ENCODE measurements around the gene PNP. TPM values are rescaled to one million over a fixed set of nuclear protein-coding genes. Genes with fewer than 3 reads are reported as not detected.
"Not testable (repeated sequence)": the region's sequence is repeated elsewhere in the genome, so short reads cannot be mapped to it uniquely, and the experiment has no call there.

The PNP gene
- polyA plus RNA-seq, 3 donors: 63.2 to 112 (median 67.5) TPM

GRCh38 chr14:20506752-20507151 is 37.5 kb downstream of the PNP start:
- no CpG with 5 or more reads among the region's 30 CpGs for WGBS (ENCODE audit: insufficient coverage)
- H3K4me3 ChIP-seq (replicated peaks in 1 of 3; ENCODE audit: low read depth in 2 of 3, low read length in 3 of 3); H3K4me3 Mint-ChIP-seq: not testable (repeated sequence)

GRCh38 chr14:20507537-20507936 is 38.3 kb downstream of the PNP start:
- H4K20me1 ChIP-seq (ENCODE audit: insufficient read depth, low read length); H2AFZ ChIP-seq (ENCODE audit: insufficient read depth, low read depth, low read length, poor library complexity, severe bottlenecking); intact Hi-C loops (cut with micrococcal nuclease); H3K4me3 Mint-ChIP-seq; H3K36me3 Mint-ChIP-seq; H3K27me3 Mint-ChIP-seq (ENCODE audit: low read depth in 3 of 3); H3K27ac ChIP-seq (ENCODE audit: low read depth in 1 of 2, low read length in 2 of 2); H3K9me3 Mint-ChIP-seq; H3K4me3 ChIP-seq (replicated peaks in 1 of 3; ENCODE audit: low read depth in 2 of 3, low read length in 3 of 3); H3K27me3 ChIP-seq (ENCODE audit: control insufficient read depth in 2 of 2, insufficient read depth in 2 of 2, low read length in 2 of 2); H3K9ac ChIP-seq (ENCODE audit: insufficient read depth, low read length, poor library complexity, severe bottlenecking); H3K9me3 ChIP-seq (replicated peaks in 1 of 2; ENCODE audit: control insufficient read depth in 1 of 2, insufficient read depth in 1 of 2, low read length in 2 of 2); H3K4me1 ChIP-seq (ENCODE audit: control insufficient read depth in 1 of 2, insufficient read depth in 2 of 2, low read length in 2 of 2); DNase-seq; H3K27ac Mint-ChIP-seq; H3K36me3 ChIP-seq (replicated peaks in 1 of 2; ENCODE audit: control insufficient read depth in 1 of 2, insufficient read depth in 2 of 2, low read length in 2 of 2); H3K79me2 ChIP-seq (ENCODE audit: insufficient read depth, low read length); H3K4me2 ChIP-seq (replicated peaks; ENCODE audit: extremely low read depth, low read length, poor library complexity, severe bottlenecking): not testable (repeated sequence)
- H3K4me1 Mint-ChIP-seq: peaks cover 15% of the 10 kb centered on the region
- no CpG with 5 or more reads among the region's 3 CpGs for WGBS (ENCODE audit: insufficient coverage)

More at GRCh38 chr14:20506752-20507151, 37.5 kb downstream of the PNP start:
- H3K27ac ChIP-seq (ENCODE audit: low read depth in 1 of 2, low read length in 2 of 2); DNase-seq; H3K9me3 Mint-ChIP-seq; H3K36me3 ChIP-seq (replicated peaks in 1 of 2; ENCODE audit: control insufficient read depth in 1 of 2, insufficient read depth in 2 of 2, low read length in 2 of 2); H3K79me2 ChIP-seq (ENCODE audit: insufficient read depth, low read length); H3K27me3 Mint-ChIP-seq (ENCODE audit: low read depth in 3 of 3); H3K4me2 ChIP-seq (replicated peaks; ENCODE audit: extremely low read depth, low read length, poor library complexity, severe bottlenecking); H3K36me3 Mint-ChIP-seq; H3K9ac ChIP-seq (ENCODE audit: insufficient read depth, low read length, poor library complexity, severe bottlenecking); H3K4me1 ChIP-seq (ENCODE audit: control insufficient read depth in 1 of 2, insufficient read depth in 2 of 2, low read length in 2 of 2); H3K9me3 ChIP-seq (replicated peaks in 1 of 2; ENCODE audit: control insufficient read depth in 1 of 2, insufficient read depth in 1 of 2, low read length in 2 of 2); H3K27ac Mint-ChIP-seq; H4K20me1 ChIP-seq (ENCODE audit: insufficient read depth, low read length); H3K27me3 ChIP-seq (ENCODE audit: control insufficient read depth in 2 of 2, insufficient read depth in 2 of 2, low read length in 2 of 2); H2AFZ ChIP-seq (ENCODE audit: insufficient read depth, low read depth, low read length, poor library complexity, severe bottlenecking); intact Hi-C loops (cut with micrococcal nuclease): not testable (repeated sequence)
- peaks cover 12% of the 10 kb centered on the region for H3K4me1 Mint-ChIP-seq

- intact Hi-C loops (cut with micrococcal nuclease): no loop called here
- peaks cover 0 to 2% (median 0%) of the 10 kb centered on the region in 7 donors for H3K9me3 Mint-ChIP-seq
Measured at GRCh38 chr14:20508367-20508766, 39.2 kb downstream of the PNP start.

More at GRCh38 chr14:20508367-20508766, 39.2 kb downstream of the PNP start:
- WGBS (ENCODE audit: insufficient coverage): no CpG with 5 or more reads among the region's 8 CpGs
- no peaks in the 10 kb centered on the region for H3K27me3 ChIP-seq (ENCODE audit: control insufficient read depth in 2 of 2, insufficient read depth in 2 of 2, low read length in 2 of 2)
- H3K9ac ChIP-seq (ENCODE audit: insufficient read depth, low read length, poor library complexity, severe bottlenecking): no peak overlapping the region
- H3K27ac ChIP-seq (ENCODE audit: low read depth in 1 of 2, low read length in 2 of 2): no peak overlapping the region
- no peaks in the 10 kb centered on the region for H3K36me3 ChIP-seq (replicated peaks in 1 of 2; ENCODE audit: control insufficient read depth in 1 of 2, insufficient read depth in 2 of 2, low read length in 2 of 2)
- Mint-ChIP-seq H3K4me1 (peaks cover 15% of the 10 kb centered on the region), H3K27ac (no peak overlapping the region), H3K27me3 (ENCODE audit: low read depth in 3 of 3) (peaks cover 0 to 3% (median 1%) of the 10 kb centered on the region in 3 donors), H3K4me3 (no peak overlapping the region), H3K36me3 (no peaks in the 10 kb centered on the region)
- no peak overlapping the region for H2AFZ ChIP-seq (ENCODE audit: insufficient read depth, low read depth, low read length, poor library complexity, severe bottlenecking)
- H3K4me1 ChIP-seq (ENCODE audit: control insufficient read depth in 1 of 2, insufficient read depth in 2 of 2, low read length in 2 of 2): peaks cover 5 to 6% of the 10 kb centered on the region in 2 donors
- H3K9me3 ChIP-seq (replicated peaks in 1 of 2; ENCODE audit: control insufficient read depth in 1 of 2, insufficient read depth in 1 of 2, low read length in 2 of 2): no peaks in the 10 kb centered on the region
- H3K79me2 ChIP-seq (ENCODE audit: insufficient read depth, low read length): no peaks in the 10 kb centered on the region
- H4K20me1 ChIP-seq (ENCODE audit: insufficient read depth, low read length): no peaks in the 10 kb centered on the region
- no peak for TF ChIP-seq CTCF (IDR thresholded peaks at IDR 0.05)
- H3K4me2 ChIP-seq (replicated peaks; ENCODE audit: extremely low read depth, low read length, poor library complexity, severe bottlenecking): no peak overlapping the region
- no peak overlapping the region for H3K4me3 ChIP-seq (replicated peaks in 1 of 3; ENCODE audit: low read depth in 2 of 3, low read length in 3 of 3)
- DNase-seq: no peak

All from CD14-positive monocyte (primary cell).